Activated gamma-delta T cell treated with Interleukin-2 at 50 U/mL for 16 hours (primary cell): Measurements from ENCODE around the gene PRRT1B.

Experiments used
- DNase-seq: peaks from one replicate; pipeline ENCODE4 v3.0.0-alpha.2; 2020

Gene PRRT1B

DNA sequence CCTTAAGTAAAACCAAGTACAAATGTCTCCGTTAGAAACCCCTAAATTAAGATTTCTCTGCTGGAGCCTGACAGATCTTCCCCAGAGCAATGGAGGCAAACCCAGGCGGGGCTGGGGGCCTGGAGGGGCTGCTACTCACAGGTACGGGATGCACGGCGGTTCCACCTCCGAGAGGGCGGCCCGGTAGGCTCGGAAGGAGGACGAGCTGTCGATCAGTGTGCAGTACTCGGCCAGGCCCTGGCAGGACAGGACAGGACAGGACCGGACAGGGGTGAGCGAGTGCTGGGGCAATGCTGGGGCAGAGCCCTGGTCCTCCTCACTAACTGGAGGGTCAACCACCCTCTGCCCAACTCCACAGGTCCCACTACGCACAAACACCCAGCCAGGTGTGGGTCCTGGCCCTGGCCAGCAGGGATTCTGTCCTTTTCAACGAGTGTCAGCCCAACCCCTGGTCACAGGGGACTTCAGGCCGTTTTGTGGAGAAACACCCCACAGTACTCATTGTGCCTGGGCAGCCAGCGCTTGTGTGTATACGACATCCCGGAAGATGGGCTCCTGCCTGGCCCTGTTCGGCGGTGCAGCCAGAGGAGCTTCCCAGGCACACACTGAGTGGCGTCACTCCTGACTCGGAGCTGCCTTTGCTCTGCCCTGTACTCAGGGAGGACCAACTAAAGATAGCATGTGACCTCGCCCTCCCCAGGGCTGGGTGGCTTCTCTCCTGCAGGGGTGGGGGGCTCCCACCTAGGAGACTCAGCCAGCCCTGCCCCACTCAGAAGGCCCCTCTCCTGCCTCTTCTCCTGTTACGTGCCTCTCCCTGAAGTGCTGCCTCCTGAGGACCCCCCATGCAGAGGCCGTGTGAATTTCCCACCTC is 37.4 kb downstream of the PRRT1B start:
- no peak for DNase-seq

DNA sequence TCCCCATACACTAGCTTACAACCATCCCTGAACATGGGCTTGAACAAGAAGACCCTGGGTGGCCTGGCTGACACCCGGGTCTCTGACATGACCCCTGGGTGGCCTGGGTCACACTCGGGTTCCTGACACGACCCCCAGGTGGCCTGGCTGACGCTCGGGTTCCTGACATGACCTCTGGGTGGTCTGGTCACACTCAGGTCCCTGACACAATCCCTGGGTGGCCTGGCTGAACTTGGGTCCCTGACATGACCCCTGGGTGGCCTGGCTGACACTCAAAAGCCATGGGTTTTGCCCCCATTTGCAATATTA is 38.0 kb downstream of the PRRT1B start:
- no peak for DNase-seq

GRCh38 chr9:131583836-131584555 is 38.7 kb downstream of the PRRT1B start:
- DNase-seq: no peak

GRCh38 chr9:131584858-131585257 is 39.5 kb downstream of the PRRT1B start:
- DNase-seq: no peak

GRCh38 chr9:131585375-131585774 is 40.1 kb downstream of the PRRT1B start:
- DNase-seq: peak; percentile 60

DNA sequence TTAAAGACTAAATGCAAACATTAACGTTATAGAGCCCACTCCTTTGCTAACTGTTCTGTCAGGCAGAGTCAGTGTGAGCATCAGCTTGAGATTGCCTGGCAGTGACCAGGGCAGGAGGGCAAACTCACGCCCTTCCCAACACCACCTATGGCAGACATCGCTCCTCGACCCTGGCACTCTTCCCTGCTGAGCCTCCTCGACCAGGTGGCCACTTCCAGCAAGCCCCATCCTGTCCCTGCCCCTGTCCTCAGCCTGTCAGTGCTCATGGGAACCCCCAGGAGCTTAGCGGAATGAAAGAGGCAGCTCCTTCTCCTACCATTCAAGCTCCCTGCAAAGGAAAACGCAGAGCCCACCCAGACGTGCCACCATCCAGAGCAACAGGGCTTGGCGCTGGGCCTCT is 42.0 kb downstream of the PRRT1B start:
- DNase-seq: no peak

DNA sequence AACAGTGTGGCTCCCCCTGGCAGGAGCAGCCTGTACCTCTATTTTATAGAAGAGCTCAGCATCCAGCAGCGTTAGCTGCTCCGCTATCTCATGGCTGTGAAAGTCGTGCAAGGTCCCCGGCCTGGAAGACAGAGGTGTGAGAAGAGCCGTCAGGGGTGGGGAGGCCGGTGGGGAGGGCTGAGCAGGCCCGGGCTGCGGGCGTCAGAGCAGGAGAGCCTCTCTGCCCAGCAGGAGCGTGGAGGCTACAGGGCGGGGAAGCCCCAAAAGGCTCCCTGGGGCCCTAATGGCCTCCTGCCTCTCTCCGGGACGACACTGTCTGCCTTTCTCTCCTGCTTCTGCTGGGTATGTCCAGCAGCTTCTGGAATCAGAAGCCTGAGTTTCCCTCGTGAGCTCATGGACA is 42.6 kb downstream of the PRRT1B start:
- no peak for DNase-seq

DNA sequence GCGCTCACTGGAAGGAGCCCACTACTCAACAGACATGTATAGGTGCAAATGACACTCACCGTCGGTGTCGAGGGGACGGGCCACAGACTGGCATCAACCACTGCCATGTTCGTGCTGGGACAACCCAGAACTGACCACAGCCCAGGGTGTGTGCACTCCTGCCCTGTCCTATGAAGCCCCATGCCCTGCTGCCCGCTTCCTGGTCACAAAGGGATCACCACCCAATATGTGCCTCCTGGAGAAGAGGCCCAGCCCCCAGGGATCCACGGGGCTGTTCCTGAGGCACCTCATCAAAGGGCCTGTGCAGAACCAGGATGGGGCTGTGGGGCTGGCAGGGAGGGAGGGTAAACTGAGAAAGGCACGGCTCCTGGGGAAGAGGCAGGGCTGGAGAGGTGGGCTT is 43.1 kb downstream of the PRRT1B start:
- no peak for DNase-seq

DNA sequence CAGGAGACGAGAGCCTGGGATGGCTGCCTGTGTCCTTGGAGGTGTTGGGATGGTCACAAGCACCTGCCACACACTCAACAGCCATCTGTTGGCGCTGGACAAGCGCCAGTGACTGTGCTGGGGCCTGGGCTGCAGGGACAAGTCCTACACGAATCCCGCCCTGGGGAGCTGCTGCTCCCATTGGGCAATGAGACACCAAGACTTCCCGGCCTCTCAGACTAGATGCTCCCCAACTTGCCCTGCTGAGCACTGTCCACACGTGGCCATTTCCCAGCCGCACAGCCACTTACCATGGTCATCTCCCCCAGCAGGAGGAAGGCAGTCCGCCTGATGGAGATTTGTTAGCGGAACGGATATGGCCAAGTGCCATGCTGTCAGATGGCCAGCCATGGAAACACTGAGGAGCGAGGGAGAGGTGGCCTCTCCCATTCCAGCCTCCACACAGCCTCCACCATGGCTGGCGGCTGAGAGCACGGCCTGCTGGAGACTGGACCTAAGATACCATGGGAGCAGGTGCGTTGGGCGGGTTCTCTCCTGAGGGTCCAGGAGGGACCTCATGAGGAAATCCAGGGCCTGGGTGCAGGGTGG is 43.9 kb downstream of the PRRT1B start:
- no peak for DNase-seq

DNA sequence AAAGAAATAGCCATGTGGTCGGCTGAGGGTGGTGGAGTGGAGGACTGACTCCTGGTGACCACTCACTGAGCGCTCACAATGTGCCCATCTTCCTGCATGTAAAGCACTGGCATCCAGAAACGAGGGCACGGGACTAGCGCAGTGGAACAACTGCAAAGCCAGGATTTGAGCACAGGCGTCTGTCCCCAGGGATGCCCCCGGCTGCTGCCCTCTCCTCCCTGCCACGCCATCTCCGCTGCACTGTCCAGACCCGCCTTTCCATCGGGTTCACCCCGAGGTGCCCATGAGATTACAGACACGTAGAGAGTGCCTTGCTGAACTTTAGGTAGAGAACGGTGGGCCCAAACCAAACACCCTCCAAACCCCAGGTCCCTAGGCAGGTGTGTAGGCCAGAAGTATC is 44.7 kb downstream of the PRRT1B start:
- no peak for DNase-seq

GRCh38 chr9:131590449-131590848 is 45.1 kb downstream of the PRRT1B start:
- DNase-seq: no peak

- peak; percentile 78 for DNase-seq
These were observed 45.9 kb downstream of the PRRT1B start for GRCh38 chr9:131590907-131591844.

GRCh38 chr9:131591845-131592208 is 46.5 kb downstream of the PRRT1B start:
- DNase-seq: no peak

DNA sequence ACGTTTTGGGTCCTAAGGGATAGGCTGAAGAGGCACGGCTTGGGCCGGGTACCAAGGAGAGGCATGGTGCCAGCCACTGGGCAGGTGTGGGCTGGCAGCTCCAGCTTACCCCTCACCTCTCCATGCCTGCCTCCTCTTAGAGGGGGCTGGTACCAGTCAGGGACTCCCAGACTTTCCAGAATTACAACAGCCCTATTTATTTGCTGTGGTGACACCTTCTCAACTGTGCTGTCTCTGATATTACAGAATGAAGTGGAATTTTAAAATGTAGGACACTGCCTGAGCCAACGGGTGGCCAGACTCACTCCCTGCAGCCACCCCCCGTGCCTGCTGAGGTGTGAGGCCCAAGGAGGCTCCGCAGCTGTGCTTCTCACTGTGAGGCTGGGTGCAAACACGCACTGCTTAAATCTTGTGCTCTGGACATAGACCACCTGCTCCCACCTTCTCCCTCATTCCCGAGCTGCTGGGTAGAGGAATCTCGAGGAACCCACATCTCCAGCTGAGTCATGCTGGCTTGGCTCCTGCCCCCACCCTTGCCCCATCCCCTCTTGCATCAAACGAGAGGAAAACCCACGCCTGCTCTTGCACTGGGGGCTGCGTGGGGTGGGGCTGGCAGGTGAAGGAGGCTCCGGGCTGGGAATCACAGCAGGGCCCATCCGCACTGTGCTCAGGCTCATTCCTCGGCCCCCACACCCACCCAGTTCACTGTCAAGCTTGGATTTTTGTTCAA is 47.9 kb downstream of the PRRT1B start:
- DNase-seq: no peak

GRCh38 chr9:131593936-131594665 is 48.8 kb downstream of the PRRT1B start:
- no peak for DNase-seq

- DNase-seq: no peak
These were observed 49.8 kb downstream of the PRRT1B start for GRCh38 chr9:131594906-131595665.

DNA sequence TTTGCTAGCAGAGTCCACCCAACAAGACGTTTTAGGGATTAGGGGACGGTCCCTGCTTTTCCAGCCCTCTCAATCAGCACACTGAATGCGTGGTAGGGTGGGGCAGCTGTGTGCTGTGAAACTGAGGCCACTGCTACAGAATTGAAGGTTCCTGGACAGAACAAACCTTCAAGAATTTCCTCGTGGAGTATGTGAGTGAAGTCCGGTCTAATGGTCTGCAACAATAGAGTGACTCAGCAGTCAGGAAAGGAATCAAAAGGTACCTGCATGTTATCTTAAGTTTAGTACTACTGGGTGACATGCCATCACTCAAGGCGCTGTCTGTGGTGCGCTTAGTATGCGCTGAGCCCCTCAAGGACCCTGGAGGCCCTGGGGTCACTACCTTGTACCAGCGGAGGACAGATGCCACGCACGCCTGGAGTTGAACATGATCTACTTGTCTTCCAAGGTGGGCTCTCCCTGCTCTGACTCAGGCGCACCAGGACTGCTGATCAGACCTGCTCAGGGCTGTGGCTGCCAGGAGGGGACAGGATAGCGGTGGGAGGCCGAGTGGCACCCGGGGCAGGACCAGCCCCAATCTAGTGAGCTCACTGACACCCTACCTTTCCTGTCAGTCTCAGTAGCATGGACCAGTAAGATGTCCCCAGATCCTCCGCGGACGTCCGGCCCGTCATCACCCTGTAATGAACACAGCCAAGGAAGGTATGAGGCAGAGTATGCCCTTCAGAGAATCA is 50.5 kb downstream of the PRRT1B start:
- no peak for DNase-seq

GRCh38 chr9:131596430-131596743 is 51.1 kb downstream of the PRRT1B start:
- no peak for DNase-seq

DNA sequence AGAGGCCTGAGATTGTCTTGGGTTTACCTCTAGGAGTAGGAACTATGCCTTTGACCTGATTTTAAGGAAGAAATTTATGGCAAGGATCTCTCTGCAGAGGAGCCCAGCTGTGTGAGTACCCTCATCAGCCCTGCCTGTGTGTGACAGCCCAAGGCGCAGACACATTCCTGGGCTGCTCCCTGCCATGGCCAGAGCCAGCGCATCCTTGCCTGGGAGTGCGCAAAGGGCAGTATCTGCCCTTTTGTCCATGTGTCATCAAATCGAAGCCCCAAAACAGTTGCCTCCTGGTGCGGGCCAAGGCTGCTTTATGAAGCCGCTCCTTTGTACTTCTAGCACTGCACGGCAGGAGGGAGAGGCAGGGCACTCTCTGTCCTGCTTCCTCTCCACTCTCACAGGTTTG is 51.9 kb downstream of the PRRT1B start:
- no peak for DNase-seq

- DNase-seq: no peak
These were observed 52.8 kb downstream of the PRRT1B start for GRCh38 chr9:131598121-131598520.
